Stimulated activated CD4-positive, alpha-beta T cell treated with anti-CD3 and anti-CD28 coated beads, Interleukin-12 subunit alpha, Interleukin-12 subunit beta, amount 100 ng/mL, for 4 hours (primary cell): ENCODE measurements around the gene WWOX.
A peak's percentile ranks its signal among the peaks of the same experiment; 100 is the strongest.

Experiments used
- DNase-seq: peaks from one replicate; pipeline ENCODE4 v3.0.0-alpha.2; 2020

WWOX gene

DNA sequence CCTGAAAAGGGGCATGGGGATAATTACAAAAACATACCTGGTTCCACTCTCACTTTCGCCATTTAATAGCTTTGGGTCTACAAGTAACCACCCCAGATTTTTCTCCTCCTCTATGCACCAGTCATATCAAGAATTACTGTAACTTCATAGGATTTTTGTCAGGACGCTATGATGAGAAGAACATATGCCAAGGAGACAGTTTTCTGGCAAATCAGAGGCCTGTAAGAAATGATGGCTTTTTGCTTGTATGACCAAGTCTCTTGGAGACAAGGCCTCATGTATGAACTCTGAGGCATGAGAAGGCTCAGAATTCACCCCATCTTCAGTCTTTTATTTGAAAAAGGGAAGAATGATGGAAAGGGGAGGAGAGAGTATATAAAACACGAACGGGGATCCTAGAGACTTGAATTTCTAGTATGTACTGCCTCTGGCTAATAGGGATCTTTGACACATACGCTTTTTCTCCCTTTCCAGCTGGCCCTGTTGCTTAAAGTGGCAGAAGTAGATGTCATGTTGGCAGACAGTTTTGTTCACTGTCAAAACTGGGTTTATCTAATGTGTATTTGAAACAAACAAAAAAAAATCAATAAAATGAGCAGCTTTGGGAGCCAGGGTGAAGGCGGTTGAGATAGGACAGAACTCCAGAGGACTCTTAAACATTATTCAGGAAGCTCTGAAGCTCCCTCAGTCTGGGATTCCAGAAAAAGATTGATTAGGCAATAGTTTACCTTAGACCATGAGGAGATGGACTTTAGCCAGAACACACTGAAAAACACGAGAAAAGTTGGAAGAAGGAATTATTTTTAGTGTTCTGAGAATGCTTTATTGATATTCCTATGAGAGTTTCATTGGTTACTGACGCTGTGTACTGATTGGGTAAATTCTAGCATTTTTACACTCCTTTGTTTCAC, 656.6 kb downstream of the WWOX start:
- no peak for DNase-seq

DNA sequence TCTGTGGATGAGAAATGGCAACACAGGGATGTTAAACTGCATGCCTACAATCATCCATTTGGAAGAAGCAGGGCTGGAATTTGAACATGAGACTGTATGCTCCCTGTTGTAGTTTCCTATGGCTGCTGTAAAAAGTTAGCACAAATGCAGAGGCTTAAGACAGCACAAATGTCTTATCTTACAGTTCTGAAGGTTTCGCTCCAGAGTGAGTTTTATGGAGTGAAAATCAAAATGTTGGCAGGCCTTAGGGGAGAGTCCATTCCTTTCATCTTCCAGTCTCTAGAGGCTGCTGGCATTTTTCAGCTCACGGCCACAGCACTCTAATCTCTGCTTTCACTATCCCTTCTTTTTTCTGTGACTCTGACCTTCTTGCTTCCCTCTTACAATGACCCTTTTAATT, 660.1 kb downstream of the WWOX start:
- no peak for DNase-seq

DNA sequence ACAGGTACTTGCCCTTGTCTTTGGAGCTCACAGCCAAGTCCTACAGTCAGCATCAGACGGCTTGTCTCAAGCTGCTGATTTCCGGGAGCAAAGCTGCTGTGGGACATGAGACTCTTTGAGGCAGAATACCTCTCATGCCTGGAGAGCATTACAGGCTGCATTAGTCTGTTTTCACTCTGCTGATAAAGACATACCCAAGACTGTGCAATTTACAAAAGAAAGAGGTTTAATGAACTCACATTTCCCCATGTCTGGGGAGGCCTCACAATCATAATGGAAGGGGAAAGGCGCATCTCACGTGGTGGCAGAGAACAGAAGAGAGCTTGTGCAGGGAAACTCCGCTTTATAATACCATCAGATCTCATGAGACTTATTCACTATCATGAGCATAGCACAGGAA, 661.2 kb downstream of the WWOX start:
- DNase-seq: no peak

DNA sequence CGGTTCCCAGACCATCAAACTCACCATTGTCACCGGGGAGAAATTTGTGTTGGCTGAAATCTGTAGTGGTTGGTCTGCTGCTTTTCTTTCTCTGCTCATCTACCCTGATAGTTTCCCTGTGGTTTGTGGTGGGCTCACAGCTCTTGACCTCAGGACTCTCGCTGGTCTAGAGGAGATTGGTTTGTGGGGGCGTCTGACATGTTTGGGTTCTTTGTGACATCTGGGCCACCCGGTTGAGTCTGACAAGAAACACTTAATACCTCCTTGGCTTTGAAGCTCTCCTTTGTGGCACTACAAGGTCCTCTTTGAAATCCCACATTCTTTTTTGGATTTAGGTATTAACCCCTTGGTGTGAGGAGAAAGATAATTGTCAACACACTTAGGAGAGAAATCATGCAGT, 662.0 kb downstream of the WWOX start:
- no peak for DNase-seq

DNA sequence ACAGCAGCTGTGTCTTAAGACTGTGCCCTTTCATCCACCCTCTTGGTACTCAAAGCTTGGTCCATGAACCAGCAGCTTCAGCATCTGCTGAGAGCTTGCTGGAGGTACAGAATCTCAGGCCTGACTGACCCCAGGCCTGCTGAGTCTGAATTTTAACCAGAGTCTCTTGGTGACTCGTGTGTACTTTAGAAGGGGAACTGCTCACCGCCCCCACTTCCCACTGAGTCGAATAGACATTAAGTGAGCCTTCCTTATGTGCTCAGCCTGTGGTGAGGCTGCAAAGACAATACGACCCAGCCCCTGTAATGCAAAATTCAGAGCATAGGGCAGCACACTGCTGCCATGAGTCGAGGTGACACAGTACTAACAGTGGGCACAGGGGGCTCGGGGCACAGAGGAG, 662.8 kb downstream of the WWOX start:
- DNase-seq: no peak

DNA sequence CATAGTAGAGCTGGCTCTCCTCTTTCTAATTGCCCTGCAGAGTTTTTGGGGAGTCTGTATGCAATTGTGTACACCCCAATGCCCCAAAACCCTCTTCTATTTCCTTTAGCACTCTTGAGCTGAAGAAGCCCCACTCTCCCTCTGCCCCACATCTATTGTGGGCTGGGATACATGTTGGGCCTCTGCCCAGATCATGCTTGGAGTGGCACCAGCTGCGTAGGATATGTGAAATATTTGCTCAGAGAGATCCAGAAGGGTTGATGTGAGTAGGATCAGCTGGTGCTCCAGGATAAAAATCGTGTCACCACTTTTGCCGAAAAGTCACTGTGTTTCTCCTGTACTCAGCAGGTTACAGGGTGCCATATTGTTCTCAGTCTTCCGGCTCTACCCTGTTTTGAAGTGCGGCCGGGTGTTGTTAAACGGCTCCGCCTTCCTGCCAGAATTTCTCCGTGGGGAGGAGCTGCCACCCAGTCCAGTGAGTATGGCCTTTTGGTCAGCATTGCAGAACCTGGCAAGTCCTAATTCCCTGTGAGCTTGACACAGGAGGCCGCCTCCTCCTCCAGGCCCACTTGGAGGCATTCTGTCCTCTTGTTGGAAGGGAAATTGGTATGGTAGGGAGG, 664.5 kb downstream of the WWOX start:
- DNase-seq: no peak

DNA sequence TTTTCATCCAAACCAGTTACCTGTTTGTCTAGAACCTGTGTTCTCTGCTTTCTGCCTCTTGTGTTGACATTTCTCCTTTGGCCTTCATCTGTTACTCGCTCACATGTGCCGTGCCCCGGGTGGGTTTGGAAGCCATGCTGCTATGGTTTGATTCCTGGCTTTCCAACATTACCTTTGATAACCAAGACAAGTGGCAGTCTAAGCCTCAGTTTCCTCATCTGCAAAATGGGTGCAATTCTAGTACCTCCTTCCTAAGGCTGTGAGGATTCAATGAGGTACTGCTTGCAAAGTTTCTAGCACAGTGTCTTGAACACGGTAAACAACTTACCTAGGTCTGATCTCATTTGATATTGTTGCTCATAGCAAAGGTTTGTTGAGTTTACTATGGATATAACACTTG, 665.0 kb downstream of the WWOX start:
- no peak for DNase-seq

DNA sequence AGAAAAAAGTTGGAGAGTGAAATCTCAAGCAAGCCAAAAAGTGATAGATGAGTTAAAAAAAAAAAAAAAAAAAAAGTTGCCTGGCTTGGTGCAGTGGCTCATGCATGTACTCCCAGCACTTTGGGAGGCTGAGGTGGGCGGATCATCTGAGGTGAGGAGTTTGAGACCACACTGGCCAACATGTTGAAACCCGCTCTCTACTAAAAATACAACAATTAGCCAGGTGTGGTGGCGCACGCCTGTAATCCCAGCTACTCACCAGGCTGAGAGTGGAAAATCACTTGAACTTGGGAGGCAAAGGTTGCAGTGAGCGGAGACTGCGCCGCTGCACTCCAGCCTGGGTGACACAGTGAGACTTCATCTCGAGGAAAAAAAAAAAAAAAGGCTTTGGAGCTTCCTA, 668.8 kb downstream of the WWOX start:
- no peak for DNase-seq

DNA sequence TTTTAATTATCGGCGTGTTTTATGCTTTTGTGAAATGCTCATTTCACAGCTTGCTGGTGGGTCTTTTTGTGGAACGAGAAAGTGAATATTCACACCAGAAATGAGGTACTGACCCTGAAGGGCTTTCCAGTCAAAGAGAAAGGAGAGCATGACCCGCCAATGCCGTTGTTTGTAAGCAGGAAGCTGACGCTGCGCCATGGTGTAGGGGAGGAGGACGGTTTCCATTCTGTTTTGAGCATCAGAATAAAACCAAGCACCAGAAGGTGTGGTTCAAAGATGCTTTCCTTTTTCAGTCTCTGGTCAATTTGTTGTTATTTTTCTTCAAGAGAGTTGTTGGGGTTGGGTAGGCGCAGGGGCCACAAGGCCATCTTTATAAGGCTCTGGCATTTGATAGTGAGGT, 669.3 kb downstream of the WWOX start:
- DNase-seq: no peak

DNA sequence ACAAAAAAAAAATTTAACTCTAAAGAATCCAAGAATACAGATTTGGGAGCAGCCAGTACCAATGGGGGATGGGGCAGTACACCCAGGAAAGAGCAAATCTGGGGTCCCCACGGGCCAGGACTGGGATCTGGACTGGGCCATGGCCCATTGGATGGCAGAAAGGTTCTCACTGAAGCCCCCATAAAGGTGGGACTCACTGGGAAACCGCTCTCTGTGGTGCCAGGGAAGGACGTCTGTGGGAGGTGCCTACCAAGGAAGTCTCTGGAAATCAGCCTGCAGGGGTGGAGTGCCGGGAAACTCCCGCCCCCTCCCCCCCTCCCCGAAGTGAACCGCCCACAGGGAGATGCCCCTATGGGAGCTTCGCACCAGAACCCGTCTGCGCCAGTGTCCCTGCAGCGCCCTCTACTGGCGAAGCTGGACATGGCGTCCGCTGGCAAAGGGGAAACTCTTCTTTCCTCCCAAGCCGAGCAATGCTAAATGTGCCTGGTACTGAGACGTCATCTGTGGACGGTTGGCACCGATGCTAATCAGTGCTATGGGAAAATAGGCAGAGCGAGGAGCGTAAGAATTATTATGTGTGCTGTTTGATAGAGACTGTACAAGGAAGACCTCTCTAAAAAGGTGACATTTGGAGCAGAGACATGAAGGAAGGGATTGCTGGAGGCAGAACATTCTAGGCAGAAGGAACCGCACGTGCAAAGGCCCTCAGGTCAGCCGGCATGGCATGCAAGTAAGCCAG, 671.1 kb downstream of the WWOX start:
- peak; percentile 75 for DNase-seq

DNA sequence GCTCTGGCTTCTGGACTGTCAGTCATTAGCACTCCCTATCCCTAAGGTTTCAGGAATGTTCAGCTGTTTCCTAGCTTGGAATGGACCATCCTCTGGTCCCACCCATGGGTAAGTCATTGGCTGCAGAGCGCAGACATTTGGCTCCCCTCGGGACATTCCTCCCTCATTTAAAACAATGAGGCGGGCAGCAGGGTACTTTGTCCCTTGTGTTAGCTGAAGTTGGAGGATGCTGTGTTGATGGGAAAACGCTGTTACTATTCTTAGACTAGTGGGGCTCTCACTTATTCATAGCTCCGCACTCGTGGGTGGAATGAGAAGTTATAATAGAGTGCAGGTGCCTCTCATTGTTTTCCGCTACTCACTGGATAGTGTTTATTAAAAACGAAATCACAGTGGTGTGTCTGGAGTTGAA, 673.8 kb downstream of the WWOX start:
- DNase-seq: no peak

DNA sequence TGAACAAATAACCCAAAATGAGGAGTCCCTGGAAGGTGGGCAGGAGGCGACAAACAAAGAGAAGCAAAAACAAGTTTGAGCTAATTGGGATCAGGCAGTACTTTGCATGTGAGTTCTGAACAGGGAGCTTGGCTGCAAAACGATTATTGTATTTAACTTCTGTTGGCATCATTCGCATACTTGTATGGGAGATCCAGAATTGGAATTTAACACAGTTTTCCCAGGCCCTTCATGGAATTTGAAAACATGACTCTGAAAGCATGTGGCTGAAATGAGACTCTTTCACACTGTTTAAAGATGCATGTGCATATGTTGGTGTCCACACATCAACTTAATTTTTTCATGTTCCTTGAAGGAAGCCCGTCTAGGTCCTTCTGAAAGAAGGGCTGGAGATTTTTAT, 674.3 kb downstream of the WWOX start:
- no peak for DNase-seq

DNA sequence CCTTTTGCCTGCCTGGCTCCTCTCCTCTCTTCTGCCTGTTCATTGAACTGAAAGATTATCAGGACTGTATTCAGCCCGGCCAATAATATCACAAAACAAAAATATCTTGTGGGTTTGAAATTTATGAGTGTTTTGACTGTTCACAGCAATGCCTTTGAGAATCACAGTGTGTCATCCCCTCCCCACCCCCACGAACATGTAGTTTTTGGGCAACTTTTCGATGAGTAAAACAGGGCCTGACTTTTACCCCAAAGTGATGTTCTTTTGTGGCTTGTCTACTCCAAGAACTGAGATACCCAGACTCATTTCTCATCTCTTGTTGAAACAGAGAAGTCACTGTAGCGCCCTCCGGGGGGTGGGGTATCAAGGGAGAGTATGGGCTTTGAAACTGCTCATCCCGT, 675.7 kb downstream of the WWOX start:
- DNase-seq: peak; percentile 47

DNA sequence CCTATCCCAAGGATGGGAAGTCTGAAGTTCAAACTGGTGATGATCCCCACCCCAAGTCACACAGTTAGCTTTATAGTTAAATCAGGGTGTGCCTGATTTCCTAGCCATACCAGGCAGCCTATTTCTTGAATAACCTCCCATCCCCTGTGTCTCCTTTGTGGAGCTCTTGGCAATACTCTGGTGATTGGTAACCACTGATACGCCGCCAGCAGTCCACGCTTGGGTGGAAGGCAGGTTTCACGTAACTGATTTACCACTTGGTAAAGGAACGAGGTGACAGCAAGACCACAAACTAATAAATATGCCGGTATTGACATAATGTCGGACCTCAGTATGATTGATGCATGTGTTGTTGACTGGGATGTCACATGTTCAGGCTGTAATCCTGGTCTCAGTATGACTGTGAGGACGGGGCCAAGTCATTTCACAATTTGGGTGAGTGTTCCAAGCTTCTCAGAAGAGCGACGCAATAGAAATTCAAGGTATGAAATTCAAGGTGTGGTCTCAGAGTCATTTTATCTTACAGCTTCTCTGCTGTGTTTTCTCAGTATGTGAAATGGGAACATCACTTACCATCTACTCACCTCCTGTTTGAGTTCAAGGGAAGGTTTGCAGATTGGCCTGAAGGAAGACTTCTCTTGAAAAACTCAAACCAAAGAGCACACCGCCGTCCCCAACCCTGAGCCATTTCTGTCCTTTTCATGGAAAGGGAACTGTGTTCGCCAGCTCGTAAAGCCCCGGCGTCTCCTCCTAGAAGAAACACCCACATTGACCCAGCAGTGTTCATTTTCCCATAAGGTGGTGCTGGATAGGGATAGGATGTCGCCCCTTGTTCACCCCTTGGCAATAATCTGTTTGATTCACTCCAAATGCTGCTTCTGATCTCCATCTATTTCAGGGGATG, 678.9 kb downstream of the WWOX start:
- no peak for DNase-seq

DNA sequence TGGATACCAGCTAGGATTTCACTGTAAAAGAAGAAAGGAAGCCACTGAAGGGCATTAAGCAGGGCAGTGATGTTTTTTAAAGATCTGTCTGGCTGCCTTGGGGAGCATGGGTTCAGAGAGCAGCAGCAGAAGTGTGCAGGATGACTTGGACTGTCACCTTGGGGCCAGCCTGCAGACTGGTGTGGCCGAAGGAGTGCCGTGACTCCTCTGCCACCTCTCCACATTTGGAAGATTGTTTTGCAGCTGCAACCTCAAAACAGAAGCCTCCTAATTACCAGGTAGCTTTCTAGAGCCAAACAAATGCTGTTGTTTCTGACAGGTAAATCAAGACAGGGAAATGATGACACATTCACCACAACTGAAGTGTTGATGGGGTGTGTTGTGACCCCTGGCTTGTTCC, 681.4 kb downstream of the WWOX start:
- no peak for DNase-seq

DNA sequence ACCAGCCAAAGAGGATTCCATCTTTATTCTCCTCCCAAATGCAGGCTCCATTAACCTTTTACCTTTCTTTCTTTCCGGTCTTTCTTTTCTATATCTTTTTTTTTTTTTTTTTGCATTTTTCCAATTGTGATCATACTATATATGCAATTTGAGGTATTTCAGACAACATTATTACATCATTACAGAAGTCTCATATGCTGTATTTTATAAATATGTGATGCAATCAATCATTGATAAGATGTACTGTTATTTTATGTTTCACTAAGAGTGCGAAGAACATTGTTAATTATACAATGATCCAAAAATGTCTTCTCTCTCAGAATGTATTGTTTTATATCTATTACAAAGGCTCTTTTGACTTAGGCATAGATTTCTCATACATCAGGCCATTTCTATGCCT, 683.1 kb downstream of the WWOX start:
- no peak for DNase-seq

DNA sequence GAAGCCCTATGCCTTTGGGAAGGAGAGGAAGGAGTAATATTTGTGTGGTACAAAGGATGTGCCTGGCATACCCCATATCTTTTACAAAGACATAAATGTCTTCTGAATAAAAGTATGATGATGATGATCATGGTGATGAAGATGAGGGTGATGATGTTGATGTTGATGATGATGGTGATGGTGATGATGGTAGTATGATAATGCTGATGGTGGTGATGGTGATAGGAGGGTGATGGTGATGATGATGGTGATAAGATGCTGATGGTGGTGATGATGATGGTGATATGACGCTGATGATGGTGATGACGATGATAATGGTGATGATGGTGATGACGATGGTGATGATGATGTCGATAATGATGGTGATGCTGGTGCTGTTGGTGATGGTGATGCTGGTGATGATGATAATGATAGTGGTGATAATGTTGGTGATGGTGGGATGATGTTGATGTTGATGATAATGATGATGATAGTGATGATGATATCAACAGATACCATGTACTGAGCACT, 684.2 kb downstream of the WWOX start:
- no peak for DNase-seq

DNA sequence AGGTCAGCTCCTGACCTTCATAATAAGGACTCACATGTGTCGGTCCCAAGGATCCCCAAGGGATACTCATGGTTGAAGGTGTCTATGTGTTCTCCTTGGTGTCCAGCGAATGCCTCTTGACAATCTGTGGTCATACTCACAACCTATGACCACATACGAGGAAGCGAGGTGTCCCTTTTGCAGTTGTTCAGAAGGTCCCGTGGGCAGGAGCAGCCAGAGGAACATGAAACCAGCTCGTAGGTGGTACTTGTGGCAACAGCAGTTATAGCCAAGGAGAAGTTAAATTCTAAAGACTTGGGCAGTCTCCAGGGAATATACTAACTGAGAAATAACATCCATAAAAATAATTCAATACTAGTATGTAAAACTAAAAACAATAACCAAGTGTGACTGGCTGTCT, 685.3 kb downstream of the WWOX start:
- no peak for DNase-seq

DNA sequence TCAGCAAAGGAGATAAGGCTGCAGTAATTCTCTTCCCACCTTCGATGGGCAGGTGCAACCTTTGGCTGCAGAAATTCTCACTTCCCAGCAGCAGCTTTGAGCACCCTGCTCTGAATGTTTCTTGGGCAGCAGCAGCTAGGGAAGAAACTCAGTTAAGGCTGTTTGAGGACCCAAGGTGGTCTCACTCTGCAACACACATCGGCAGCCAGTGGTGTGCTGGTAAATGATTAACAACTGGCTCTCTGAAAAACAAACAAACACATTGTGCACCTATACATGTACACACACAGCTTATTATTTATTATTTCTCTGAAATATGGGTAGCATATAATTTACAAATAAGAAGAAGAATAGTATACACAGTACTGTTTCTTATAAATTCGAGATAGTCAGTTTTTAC, 685.8 kb downstream of the WWOX start:
- no peak for DNase-seq

DNA sequence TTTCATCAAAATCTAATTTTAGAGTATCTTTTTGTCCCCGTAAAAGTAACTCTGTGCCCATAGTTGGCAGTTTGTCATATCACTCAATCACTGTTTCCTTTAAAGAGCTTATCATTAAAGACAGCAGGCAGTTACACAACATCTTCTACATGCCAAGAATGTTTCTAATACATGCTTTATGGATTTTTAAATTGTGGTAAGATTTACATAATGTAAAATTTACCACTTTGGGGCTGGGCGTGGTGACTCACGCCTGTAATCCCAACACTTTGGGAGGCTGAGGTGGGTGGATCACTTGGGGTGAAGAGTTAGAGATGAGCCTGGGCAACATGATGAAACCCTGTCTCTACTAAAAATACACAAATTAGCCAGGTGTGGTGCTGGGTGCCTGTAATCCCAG, 687.2 kb downstream of the WWOX start:
- no peak for DNase-seq

DNA sequence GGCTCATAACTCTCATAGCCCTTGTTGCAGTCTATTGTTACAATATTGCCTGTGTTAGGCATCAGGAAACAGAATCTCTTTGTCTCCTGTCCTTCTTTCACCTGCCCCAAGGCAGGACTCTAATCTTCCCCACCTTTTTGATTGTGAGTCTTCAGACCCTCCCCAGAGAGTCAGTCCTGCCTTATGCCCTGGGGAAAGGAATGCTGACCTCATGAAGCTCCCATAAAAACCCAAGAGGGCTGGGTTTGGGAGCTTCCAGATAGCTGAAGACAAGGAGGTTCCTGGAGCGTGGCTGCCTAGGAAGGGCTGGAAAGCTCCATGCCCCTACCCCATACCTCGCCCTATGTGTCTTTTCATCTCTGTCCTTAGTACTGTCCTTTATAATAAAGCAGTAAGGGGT, 688.8 kb downstream of the WWOX start:
- no peak for DNase-seq

DNA sequence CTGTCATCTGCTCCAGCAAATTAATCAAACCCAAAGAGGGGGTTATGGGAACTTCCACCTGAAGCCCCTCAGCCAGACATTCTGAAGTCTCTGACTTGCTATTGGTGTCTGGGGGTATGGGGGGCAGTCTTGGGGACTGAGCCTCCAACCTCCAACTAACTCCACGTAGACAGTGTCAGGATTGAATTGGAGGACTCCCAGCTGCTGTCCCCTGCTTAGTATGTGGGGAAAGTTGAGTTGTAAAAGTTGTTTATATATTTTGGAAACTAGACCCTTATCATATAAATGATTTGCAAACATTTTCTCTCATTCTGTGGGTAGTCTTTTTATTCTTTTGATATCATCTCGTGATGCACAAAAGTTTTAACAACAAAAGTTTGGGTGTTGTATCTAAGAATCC, 689.2 kb downstream of the WWOX start:
- no peak for DNase-seq

DNA sequence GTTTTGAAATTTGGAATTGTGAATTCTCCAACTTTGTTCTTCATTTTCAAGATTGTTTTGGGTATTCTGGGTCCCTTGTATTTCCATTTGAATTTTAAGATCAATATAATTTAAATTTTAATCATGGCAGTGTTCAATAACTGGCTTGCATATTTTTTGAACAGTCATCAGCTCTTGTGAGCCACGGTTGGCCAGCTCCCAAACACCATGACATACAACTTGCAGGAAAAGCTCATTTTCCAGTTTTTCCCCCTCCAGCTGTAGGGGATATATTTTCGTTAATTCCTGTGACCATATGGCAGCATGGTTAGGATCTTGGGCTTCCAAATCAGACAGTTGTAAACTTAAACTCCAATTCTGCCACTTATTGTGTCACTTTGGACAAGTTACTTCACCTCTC, 690.1 kb downstream of the WWOX start:
- DNase-seq: no peak
